ENCODE results near the gene TP53I13.
"Not testable (repeated sequence)": the region's sequence is repeated elsewhere in the genome, so short reads cannot be mapped to it uniquely, and the experiment has no call there.

TP53I13 gene

DNA sequence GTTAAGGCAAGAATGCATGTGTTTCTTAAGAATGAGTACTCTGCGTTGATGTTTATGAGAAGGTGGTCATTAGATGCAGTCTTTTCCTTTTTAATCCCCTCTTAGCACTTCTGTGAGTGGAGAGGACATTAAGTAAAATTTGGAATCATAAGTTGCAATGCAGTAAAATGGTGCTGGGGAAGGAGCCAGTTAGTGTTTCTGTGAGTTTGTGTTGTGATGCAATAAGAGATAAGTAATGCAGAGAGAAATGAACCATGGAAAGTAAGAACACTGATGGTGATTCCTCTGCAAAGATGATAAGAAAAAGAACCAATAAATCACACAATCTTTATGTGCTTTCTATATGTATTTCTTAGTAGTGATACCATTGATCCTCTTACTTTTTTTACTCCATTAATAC lies 21.7 kb upstream of the TP53I13 start:
- no peak overlapping the region for H3K4me3 Mint-ChIP-seq
- no peak overlapping the region for H3K27ac Mint-ChIP-seq
- no peaks in the 10 kb centered on the region for H3K9me3 Mint-ChIP-seq
- H3K27me3 Mint-ChIP-seq (ENCODE audit: low read depth, poor library complexity) = no peaks in the 10 kb centered on the region
- TF ChIP-seq, protein P1, sequence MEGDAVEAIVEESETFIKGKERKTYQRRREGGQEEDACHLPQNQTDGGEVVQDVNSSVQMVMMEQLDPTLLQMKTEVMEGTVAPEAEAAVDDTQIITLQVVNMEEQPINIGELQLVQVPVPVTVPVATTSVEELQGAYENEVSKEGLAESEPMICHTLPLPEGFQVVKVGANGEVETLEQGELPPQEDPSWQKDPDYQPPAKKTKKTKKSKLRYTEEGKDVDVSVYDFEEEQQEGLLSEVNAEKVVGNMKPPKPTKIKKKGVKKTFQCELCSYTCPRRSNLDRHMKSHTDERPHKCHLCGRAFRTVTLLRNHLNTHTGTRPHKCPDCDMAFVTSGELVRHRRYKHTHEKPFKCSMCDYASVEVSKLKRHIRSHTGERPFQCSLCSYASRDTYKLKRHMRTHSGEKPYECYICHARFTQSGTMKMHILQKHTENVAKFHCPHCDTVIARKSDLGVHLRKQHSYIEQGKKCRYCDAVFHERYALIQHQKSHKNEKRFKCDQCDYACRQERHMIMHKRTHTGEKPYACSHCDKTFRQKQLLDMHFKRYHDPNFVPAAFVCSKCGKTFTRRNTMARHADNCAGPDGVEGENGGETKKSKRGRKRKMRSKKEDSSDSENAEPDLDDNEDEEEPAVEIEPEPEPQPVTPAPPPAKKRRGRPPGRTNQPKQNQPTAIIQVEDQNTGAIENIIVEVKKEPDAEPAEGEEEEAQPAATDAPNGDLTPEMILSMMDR (IDR thresholded peaks at IDR 0.05) = no peak
- peaks cover 43% of the 10 kb centered on the region for H3K36me3 Mint-ChIP-seq (ENCODE audit: low read depth)
- no peaks in the 10 kb centered on the region for H3K4me1 Mint-ChIP-seq
- DNase-seq = no peak

DNA sequence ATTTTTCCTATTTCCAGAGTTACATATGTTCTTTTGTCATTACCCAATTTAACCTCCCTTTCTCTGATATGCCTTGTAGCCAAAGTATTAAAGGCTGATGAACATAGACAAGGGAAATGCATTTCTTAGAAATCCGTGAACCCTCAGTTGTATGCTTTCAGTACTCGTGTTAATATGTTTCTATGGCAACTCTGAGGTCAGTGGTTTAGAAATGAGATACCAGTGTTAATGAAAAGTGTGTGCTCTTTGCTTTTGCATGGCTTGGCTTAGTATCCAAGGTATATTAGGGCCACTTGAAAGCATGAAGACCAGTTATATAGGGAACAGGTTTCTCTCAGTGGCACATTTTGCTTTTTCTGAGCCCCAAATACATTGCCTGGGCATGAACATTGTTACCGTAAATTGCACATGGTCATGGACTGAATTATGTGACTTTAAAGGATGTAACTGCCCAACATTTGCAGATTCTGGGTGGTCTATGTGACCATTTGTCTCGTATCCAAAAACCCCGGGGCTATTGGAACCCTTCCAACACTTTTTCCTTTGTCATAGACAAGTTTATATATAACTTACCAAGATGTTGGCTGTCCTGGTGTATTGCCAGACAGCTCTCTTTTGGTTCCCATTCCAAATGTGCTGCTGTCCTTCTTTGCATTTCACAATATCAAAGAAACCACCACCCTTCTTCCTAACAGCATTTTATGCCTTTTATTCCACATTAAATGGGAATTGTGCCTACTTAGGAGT lies 19.2 kb upstream of the TP53I13 start:
- H3K27ac Mint-ChIP-seq = no peak overlapping the region
- DNase-seq = no peak

DNA sequence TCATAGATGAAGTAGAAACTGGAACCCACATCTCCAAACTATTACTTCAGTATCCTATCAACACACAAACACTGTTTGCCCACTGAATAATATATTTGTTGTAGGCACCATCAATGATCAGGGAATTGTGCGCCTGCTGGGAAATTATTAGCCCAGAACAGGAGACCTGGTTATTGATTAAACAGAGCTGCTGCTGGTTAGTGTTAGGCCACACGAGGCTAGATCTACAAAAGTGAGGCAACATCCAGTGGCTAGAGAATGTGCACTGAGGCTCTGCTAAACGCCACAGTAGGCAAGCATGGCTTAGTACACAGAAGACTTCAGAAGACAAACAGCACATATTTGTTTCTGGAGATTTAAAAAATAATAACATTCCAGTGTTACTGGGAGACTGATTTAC lies 12.7 kb upstream of the TP53I13 start:
- Mint-ChIP-seq H3K4me3 (no peak overlapping the region), H3K9me3 (no peaks in the 10 kb centered on the region), H3K36me3 (ENCODE audit: low read depth) (peaks cover 7% of the 10 kb centered on the region), H3K4me1 (peaks cover 11% of the 10 kb centered on the region), H3K27ac (no peak overlapping the region), H3K27me3 (ENCODE audit: low read depth, poor library complexity) (peaks cover 29% of the 10 kb centered on the region)
- TF ChIP-seq, protein P1 (IDR thresholded peaks at IDR 0.05) = no peak
- DNase-seq = no peak

More for the DNA sequence above, 19.2 kb upstream of the TP53I13 start:
- TF ChIP-seq, protein P1 (IDR thresholded peaks at IDR 0.05) = no peak
- Mint-ChIP-seq H3K36me3 (ENCODE audit: low read depth) (peaks cover 18% of the 10 kb centered on the region), H3K9me3 (no peaks in the 10 kb centered on the region), H3K4me1 (no peaks in the 10 kb centered on the region), H3K4me3 (no peak overlapping the region), H3K27me3 (ENCODE audit: low read depth, poor library complexity) (peaks cover 3% of the 10 kb centered on the region)

DNA sequence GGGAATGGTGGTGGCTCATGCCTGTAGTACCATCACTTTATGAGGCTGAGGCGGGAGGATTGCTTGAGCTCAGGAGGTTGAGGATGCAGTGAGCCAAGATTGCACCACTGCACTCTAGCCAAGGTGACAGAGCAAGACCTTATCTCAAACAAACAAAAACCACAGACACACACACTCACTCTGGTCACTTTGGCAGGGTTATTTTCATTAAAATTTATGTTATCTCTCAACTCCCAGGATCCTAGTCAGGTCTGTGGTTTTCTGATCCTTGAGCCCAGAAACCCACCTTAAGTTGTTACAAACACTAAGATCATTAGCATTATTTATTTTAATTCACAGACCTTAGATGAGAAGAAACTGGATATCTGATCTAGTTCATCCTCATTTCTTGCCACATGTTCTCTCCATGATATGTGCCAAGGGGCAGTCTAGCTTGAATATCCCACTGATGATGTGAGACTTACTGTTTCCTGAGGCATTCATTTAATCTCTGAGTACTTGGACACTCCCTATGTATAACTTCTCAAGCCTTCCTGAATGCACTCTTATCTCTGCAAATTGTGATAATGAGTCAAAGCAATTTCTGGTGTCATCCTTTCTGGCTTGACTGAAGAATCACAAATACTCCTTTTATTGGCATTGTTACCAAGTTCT lies 11.3 kb upstream of the TP53I13 start:
- TF ChIP-seq, protein P1 (IDR thresholded peaks at IDR 0.05) = no peak
- DNase-seq = no peak
- Mint-ChIP-seq H3K4me1 (peaks cover 18% of the 10 kb centered on the region), H3K4me3 (no peak overlapping the region), H3K9me3 (no peaks in the 10 kb centered on the region), H3K36me3 (ENCODE audit: low read depth) (no peaks in the 10 kb centered on the region), H3K27ac (no peak overlapping the region), H3K27me3 (ENCODE audit: low read depth, poor library complexity) (peaks cover 40% of the 10 kb centered on the region)

DNA sequence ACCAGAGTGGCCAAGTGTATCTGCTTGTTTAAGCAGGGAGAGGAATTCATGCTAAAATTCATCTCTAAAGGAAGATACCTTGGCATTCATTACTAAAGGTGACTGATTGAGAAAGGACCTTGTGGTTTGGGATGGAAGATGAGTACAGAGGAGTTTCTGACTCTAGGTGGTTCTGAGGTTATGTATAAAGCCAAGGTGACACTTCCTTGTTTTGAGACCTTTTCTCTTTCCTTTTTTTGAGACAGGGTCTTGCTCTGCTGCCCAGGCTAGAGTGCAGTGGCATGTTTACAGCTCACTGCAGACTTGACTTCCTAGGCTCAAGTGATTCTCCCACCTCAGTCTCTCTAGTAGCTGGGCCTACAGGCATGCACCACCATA lies 10.8 kb upstream of the TP53I13 start:
- Mint-ChIP-seq H3K27me3 (ENCODE audit: low read depth, poor library complexity) (peaks cover 45% of the 10 kb centered on the region), H3K4me1 (peaks cover 23% of the 10 kb centered on the region), H3K9me3 (no peaks in the 10 kb centered on the region), H3K27ac (no peak overlapping the region), H3K36me3 (ENCODE audit: low read depth) (no peaks in the 10 kb centered on the region), H3K4me3 (no peak overlapping the region)
- TF ChIP-seq, protein P1 (IDR thresholded peaks at IDR 0.05) = no peak
- no peak for DNase-seq

DNA sequence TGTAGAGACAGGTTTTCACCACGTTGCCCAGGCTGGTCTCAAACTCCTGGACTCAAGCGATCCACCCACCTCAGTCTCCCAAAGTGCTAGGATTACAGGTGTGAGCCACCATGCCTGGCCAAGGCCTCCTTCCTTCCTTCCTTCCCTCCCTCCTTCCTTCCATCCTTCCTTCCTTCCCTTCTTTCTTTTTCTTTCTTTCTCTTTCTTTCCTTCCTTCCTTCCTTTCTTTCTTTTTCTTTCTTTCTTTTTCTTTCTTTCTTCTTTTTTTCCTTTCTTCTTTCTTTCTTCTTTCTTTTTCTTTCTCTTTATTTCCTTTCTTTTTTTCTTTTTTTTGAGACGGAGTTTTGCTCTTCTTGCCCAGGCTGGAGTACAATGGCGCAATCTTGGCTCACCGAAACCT lies 10.4 kb upstream of the TP53I13 start:
- not testable (repeated sequence) for H3K36me3 Mint-ChIP-seq (ENCODE audit: low read depth); H3K27ac Mint-ChIP-seq; H3K9me3 Mint-ChIP-seq; DNase-seq; H3K4me3 Mint-ChIP-seq
- Mint-ChIP-seq H3K4me1 (peaks cover 23% of the 10 kb centered on the region), H3K27me3 (ENCODE audit: low read depth, poor library complexity) (peaks cover 49% of the 10 kb centered on the region)
